HG02970 (cell line): ENCODE measurements around the gene MSI2.

Experiments
- ATAC-seq: cut with Tn5 transposase; IDR thresholded peaks from one replicate; pipeline ENCODE4 v1.9.1; 2021; ENCODE audit warnings: mild to moderate bottlenecking, moderate library complexity, moderate number of reproducible peaks; ENCODE audit not compliant: unreplicated experiment, low FRiP score

MSI2 gene

GRCh38 chr17:57312242-57312641, 55.9 kb downstream of the MSI2 start:
- ATAC-seq = no peak

GRCh38 chr17:57313097-57313835, 56.9 kb downstream of the MSI2 start:
- no peak for ATAC-seq

GRCh38 chr17:57315061-57316015, 59.0 kb downstream of the MSI2 start:
- no peak for ATAC-seq

- ATAC-seq = no peak
These were observed 60.0 kb downstream of the MSI2 start for GRCh38 chr17:57316361-57316760.

GRCh38 chr17:57317079-57317478, 60.8 kb downstream of the MSI2 start:
- no peak for ATAC-seq

- ATAC-seq = no peak
These were observed 62.6 kb downstream of the MSI2 start for GRCh38 chr17:57318913-57319312.

GRCh38 chr17:57319806-57320205, 63.5 kb downstream of the MSI2 start:
- ATAC-seq = no peak

GRCh38 chr17:57323391-57323790, 67.1 kb downstream of the MSI2 start:
- no peak for ATAC-seq

GRCh38 chr17:57324060-57324459, 67.7 kb downstream of the MSI2 start:
- ATAC-seq = no peak

GRCh38 chr17:57324631-57325030, 68.3 kb downstream of the MSI2 start:
- ATAC-seq = no peak

- no peak for ATAC-seq
These were observed 70.0 kb downstream of the MSI2 start for GRCh38 chr17:57326336-57326735.

GRCh38 chr17:57326764-57327163, 70.4 kb downstream of the MSI2 start:
- no peak for ATAC-seq

- no peak for ATAC-seq
These were observed 71.0 kb downstream of the MSI2 start for GRCh38 chr17:57327176-57327970.

GRCh38 chr17:57328109-57328882, 72.0 kb downstream of the MSI2 start:
- no peak for ATAC-seq

GRCh38 chr17:57329380-57330214, 73.3 kb downstream of the MSI2 start:
- ATAC-seq = no peak

- no peak for ATAC-seq
These were observed 74.3 kb downstream of the MSI2 start for GRCh38 chr17:57330587-57330986.

GRCh38 chr17:57331423-57331822, 75.1 kb downstream of the MSI2 start:
- no peak for ATAC-seq

- no peak for ATAC-seq
These were observed 76.2 kb downstream of the MSI2 start for GRCh38 chr17:57332501-57332900.

- ATAC-seq = no peak
These were observed 79.0 kb downstream of the MSI2 start for GRCh38 chr17:57335195-57335792.
